HepG2 (cell line): ENCODE data around the gene POLRMT. TPM values are rescaled to one million over a fixed set of nuclear protein-coding genes. Genes with fewer than 3 reads are reported as not detected.

Source experiments
- ARID2 ChIP-seq: sonication (generic); formaldehyde crosslinking; IDR thresholded peaks from 2 replicates; pipeline ENCODE4 v1.8.1; 2022; ENCODE audit warnings: mild to moderate bottlenecking, missing genetic modification reagents, borderline replicate concordance
- ATF7 ChIP-seq, 2 experiments: fragments of 450-650 bp in 1 of 2; sonication (generic) in 1 of 2; formaldehyde crosslinking in 1 of 2; IDR thresholded peaks; 2 replicates each; pipeline versions ENCODE4 v1.4.0 to v1.6.1; 2016 to 2020; ENCODE audit warnings: antibody characterized with exemption in 1 of 2, mild to moderate bottlenecking in 1 of 2, missing genetic modification reagents in 1 of 2
- ELF3 ChIP-seq: IDR thresholded peaks from 2 replicates; pipeline ENCODE4 v1.6.1; 2016; ENCODE audit warnings: missing genetic modification reagents, missing compliant biosample characterization
- HNRNPK ChIP-seq: fragments of 200-400 bp; formaldehyde crosslinking; IDR thresholded peaks from 2 replicates; pipeline ENCODE4 v1.6.1; 2018; ENCODE audit warnings: low read length, low read depth, moderate library complexity, mild to moderate bottlenecking; ENCODE audit not compliant: poor library complexity, severe bottlenecking
- HNRNPLL ChIP-seq: fragments of 200-400 bp; formaldehyde crosslinking; IDR thresholded peaks from 2 replicates; pipeline ENCODE4 v1.6.1; 2017; ENCODE audit warnings: mild to moderate bottlenecking, low read depth, low read length; ENCODE audit not compliant: poor library complexity, severe bottlenecking
- KLF16 ChIP-seq, 2 experiments: sonication (generic) in 1 of 2; formaldehyde crosslinking in 1 of 2; IDR thresholded peaks; 2 replicates each; pipeline versions ENCODE4 v1.6.1 to v1.8.0; 2016 to 2023; ENCODE audit warnings: missing genetic modification reagents in 2 of 2, missing compliant biosample characterization in 1 of 2
- MEIS1 ChIP-seq: sonication (generic); formaldehyde crosslinking; IDR thresholded peaks from 2 replicates; pipeline ENCODE4 v1.9.0; 2021; ENCODE audit warnings: mild to moderate bottlenecking, missing genetic modification reagents, moderate library complexity, borderline replicate concordance
- SP1 ChIP-seq, 2 experiments: fragments of 450-650 bp in 1 of 2; sonication (generic) in 1 of 2; formaldehyde crosslinking in 1 of 2; IDR thresholded peaks; 2 replicates each; pipeline versions ENCODE4 v1.4.0 to v1.6.1; 2016 to 2020; ENCODE audit warnings: missing genetic modification reagents in 1 of 2
- SP5 ChIP-seq: IDR thresholded peaks from 2 replicates; pipeline ENCODE4 v1.6.1; 2016; ENCODE audit warnings: low read depth, borderline replicate concordance
- YEATS2 ChIP-seq: sonication (generic); formaldehyde crosslinking; IDR thresholded peaks from 2 replicates; pipeline ENCODE4 v1.4.0; 2020; ENCODE audit warnings: missing genetic modification reagents, borderline replicate concordance
- ZBTB38 ChIP-seq: sonication (generic); formaldehyde crosslinking; IDR thresholded peaks from 2 replicates; pipeline ENCODE4 v1.5.1; 2020; ENCODE audit warnings: mild to moderate bottlenecking, missing genetic modification reagents
- ZNF234 ChIP-seq: sonication (generic); formaldehyde crosslinking; conservative IDR thresholded peaks from 2 replicates; pipeline ENCODE4 v1.5.1; 2020; ENCODE audit warnings: mild to moderate bottlenecking, missing genetic modification reagents
- ZNF274 ChIP-seq: sonication (generic); formaldehyde crosslinking; IDR thresholded peaks from 2 replicates; pipeline ENCODE4 v1.5.1; 2020; ENCODE audit warnings: mild to moderate bottlenecking, missing genetic modification reagents
- ZNF33B ChIP-seq: sonication (generic); formaldehyde crosslinking; IDR thresholded peaks from 2 replicates; pipeline ENCODE4 v1.5.1; 2020; ENCODE audit warnings: mild to moderate bottlenecking, missing genetic modification reagents
- ZNF660 ChIP-seq: sonication (generic); formaldehyde crosslinking; IDR thresholded peaks from 2 replicates; pipeline ENCODE4 v1.5.1; 2020; ENCODE audit warnings: mild to moderate bottlenecking, low read depth, missing genetic modification reagents, borderline replicate concordance
- ZSCAN30 ChIP-seq: sonication (generic); formaldehyde crosslinking; IDR thresholded peaks from 2 replicates; pipeline ENCODE4 v1.5.0; 2020; ENCODE audit warnings: mild to moderate bottlenecking, missing genetic modification reagents
- polyA plus RNA-seq, 8 experiments: library from polyadenylated mRNA; depleted of rRNA in 3 of 8; stranded (reverse) in 7 of 8; unstranded in 1 of 8; fragments of >200 nt; fragmentation: Illumina TruSeq in 4 of 8; extraction: Trizol in 4 of 8; gene quantifications; 2 replicates each; pipeline versions ENCODE4 v1.2.1 to v1.2.3, GENCODE V29; 2011 to 2016; ENCODE audit warnings: low read depth in 4 of 8, missing spikeins in 1 of 8, mixed read lengths in 1 of 8; ENCODE audit not compliant: insufficient read depth in 1 of 8
- total RNA-seq, 5 experiments: library from RNA; depleted of rRNA; stranded (reverse); fragments of >200 nt; fragmentation: Illumina TruSeq; extraction: Trizol; gene quantifications; 2 replicates each; pipeline ENCODE4 v1.2.3, GENCODE V29; 2016; ENCODE audit warnings: low read depth in 1 of 5
- TF ChIP-seq, protein P1 (sequence below): sonication (generic); formaldehyde crosslinking; IDR thresholded peaks from 2 replicates; pipeline ENCODE4 v1.5.1; 2020; ENCODE audit warnings: missing genetic modification reagents, mild to moderate bottlenecking, borderline replicate concordance
- TF ChIP-seq, protein P2 (sequence below): sonication (generic); formaldehyde crosslinking; IDR thresholded peaks from 2 replicates; pipeline ENCODE4 v1.8.1; 2023; ENCODE audit warnings: mild to moderate bottlenecking, missing genetic modification reagents, borderline replicate concordance
- TF ChIP-seq, protein P3 (sequence below): sonication (generic); formaldehyde crosslinking; conservative IDR thresholded peaks from 2 replicates; pipeline ENCODE4 v1.8.0; 2022; ENCODE audit warnings: missing genetic modification reagents
- TF ChIP-seq, protein P4 (sequence below): sonication (generic); formaldehyde crosslinking; IDR thresholded peaks from 2 replicates; pipeline ENCODE4 v1.4.0; 2020; ENCODE audit warnings: missing genetic modification reagents
- TF ChIP-seq, protein P5 (sequence below): sonication (generic); formaldehyde crosslinking; IDR thresholded peaks from 2 replicates; pipeline ENCODE4 v1.8.0; 2022; ENCODE audit warnings: mild to moderate bottlenecking, missing genetic modification reagents; ENCODE audit not compliant: insufficient replicate concordance

The POLRMT gene
- total and polyA plus RNA-seq, 2 of the 13 experiments (the other 11 are each of a cell fraction or from before 2014, with no cell fraction given), result 78.0 to 101 TPM

DNA sequence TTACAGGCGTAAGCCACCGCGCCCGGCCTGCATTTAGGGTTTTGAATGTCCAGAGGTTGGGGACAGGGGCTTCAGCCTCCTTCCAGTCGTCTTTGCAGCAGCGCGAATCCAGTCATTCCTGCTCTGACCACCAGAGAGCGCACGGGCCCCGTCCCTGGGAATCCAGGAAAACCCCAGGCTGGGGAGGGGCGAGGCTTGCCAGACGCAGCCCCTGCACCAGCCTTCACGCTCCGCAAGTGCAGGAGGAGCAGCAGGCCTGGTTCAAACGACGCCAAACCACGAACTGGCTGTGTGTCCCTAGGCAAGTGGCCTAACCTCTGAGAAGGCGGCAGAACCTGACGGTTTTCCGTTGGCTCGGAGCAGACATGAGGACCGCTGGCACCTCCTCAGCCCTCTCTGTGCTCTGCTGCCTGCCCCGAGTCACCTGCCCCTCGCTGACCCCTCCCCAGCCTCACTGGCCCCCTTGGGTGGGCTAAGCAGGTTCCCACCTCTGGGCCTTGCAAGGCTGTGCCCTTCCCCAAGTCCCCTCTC lies 31.6 kb upstream of the POLRMT start (continued):
- no peak for TF ChIP-seq ZSCAN30 (CRISPR knock-in tag)
- TF ChIP-seq, protein P1, sequence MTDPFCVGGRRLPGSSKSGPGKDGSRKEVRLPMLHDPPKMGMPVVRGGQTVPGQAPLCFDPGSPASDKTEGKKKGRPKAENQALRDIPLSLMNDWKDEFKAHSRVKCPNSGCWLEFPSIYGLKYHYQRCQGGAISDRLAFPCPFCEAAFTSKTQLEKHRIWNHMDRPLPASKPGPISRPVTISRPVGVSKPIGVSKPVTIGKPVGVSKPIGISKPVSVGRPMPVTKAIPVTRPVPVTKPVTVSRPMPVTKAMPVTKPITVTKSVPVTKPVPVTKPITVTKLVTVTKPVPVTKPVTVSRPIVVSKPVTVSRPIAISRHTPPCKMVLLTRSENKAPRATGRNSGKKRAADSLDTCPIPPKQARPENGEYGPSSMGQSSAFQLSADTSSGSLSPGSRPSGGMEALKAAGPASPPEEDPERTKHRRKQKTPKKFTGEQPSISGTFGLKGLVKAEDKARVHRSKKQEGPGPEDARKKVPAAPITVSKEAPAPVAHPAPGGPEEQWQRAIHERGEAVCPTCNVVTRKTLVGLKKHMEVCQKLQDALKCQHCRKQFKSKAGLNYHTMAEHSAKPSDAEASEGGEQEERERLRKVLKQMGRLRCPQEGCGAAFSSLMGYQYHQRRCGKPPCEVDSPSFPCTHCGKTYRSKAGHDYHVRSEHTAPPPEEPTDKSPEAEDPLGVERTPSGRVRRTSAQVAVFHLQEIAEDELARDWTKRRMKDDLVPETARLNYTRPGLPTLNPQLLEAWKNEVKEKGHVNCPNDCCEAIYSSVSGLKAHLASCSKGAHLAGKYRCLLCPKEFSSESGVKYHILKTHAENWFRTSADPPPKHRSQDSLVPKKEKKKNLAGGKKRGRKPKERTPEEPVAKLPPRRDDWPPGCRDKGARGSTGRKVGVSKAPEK, result no peak
- TF ChIP-seq HNRNPLL, result peak; percentile 65
- TF ChIP-seq, protein P2, sequence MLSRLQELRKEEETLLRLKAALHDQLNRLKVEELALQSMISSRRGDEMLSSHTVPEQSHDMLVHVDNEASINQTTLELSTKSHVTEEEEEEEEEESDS (CRISPR knock-in tag), result no peak
- TF ChIP-seq, protein P3, sequence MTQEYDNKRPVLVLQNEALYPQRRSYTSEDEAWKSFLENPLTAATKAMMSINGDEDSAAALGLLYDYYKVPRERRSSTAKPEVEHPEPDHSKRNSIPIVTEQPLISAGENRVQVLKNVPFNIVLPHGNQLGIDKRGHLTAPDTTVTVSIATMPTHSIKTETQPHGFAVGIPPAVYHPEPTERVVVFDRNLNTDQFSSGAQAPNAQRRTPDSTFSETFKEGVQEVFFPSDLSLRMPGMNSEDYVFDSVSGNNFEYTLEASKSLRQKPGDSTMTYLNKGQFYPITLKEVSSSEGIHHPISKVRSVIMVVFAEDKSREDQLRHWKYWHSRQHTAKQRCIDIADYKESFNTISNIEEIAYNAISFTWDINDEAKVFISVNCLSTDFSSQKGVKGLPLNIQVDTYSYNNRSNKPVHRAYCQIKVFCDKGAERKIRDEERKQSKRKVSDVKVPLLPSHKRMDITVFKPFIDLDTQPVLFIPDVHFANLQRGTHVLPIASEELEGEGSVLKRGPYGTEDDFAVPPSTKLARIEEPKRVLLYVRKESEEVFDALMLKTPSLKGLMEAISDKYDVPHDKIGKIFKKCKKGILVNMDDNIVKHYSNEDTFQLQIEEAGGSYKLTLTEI, result no peak
- peak in 1 of 2 experiments; percentile 86; a peak in 2 of 4 replicates for TF ChIP-seq KLF16 (CRISPR knock-in tag; IDR thresholded peaks at IDR 0.05)
- TF ChIP-seq, protein P4, sequence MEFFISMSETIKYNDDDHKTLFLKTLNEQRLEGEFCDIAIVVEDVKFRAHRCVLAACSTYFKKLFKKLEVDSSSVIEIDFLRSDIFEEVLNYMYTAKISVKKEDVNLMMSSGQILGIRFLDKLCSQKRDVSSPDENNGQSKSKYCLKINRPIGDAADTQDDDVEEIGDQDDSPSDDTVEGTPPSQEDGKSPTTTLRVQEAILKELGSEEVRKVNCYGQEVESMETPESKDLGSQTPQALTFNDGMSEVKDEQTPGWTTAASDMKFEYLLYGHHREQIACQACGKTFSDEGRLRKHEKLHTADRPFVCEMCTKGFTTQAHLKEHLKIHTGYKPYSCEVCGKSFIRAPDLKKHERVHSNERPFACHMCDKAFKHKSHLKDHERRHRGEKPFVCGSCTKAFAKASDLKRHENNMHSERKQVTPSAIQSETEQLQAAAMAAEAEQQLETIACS (CRISPR knock-in tag), result peak; percentile 62
- TF ChIP-seq ZNF274 (CRISPR knock-in tag), result peak; percentile 47; the same call in 1 of the 2 replicates
- no peak for TF ChIP-seq SP1 (IDR thresholded peaks at IDR 0.05)
- TF ChIP-seq SP1 (CRISPR knock-in tag; IDR thresholded peaks at IDR 0.05), result peak; percentile 45; the same call in 1 of the 2 replicates
- TF ChIP-seq ZNF234 (CRISPR knock-in tag), result no peak
- TF ChIP-seq ARID2 (CRISPR knock-in tag), result no peak
- 0 out of 2 replicates have a peak, but pooled peaks have one; percentile 19 for TF ChIP-seq SP5
- TF ChIP-seq MEIS1 (CRISPR knock-in tag), result no peak
- peak; percentile 69; the same call in 1 of the 2 replicates for TF ChIP-seq ZBTB38 (CRISPR knock-in tag)
- peak; percentile 30; the same call in 1 of the 2 replicates for TF ChIP-seq YEATS2 (CRISPR knock-in tag)
- TF ChIP-seq ATF7 (IDR thresholded peaks at IDR 0.05), result no peak
- no peak for TF ChIP-seq ATF7 (CRISPR knock-in tag; IDR thresholded peaks at IDR 0.05)
- TF ChIP-seq ELF3, result peak; percentile 56; the same call in 1 of the 2 replicates
- no peak for TF ChIP-seq HNRNPK
- no peak for TF ChIP-seq ZNF660 (CRISPR knock-in tag)
- TF ChIP-seq, protein P5, sequence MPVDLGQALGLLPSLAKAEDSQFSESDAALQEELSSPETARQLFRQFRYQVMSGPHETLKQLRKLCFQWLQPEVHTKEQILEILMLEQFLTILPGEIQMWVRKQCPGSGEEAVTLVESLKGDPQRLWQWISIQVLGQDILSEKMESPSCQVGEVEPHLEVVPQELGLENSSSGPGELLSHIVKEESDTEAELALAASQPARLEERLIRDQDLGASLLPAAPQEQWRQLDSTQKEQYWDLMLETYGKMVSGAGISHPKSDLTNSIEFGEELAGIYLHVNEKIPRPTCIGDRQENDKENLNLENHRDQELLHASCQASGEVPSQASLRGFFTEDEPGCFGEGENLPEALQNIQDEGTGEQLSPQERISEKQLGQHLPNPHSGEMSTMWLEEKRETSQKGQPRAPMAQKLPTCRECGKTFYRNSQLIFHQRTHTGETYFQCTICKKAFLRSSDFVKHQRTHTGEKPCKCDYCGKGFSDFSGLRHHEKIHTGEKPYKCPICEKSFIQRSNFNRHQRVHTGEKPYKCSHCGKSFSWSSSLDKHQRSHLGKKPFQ (CRISPR knock-in tag), result no peak
- TF ChIP-seq ZNF33B (CRISPR knock-in tag), result 0 out of 2 replicates have a peak, but pooled peaks have one; percentile 56
